HepG2 (cell line): ENCODE data around the gene SKP1. TPM values are rescaled to one million over a fixed set of nuclear protein-coding genes. Genes with fewer than 3 reads are reported as not detected.
A peak's percentile ranks its signal among the peaks of the same experiment; 100 is the strongest.

Experiments
- AGO2 ChIP-seq: fragments of 200-400 bp; formaldehyde crosslinking; optimal IDR thresholded peaks from 2 replicates; pipeline ENCODE3; 2017; ENCODE audit warnings: mild to moderate bottlenecking, low read depth, low read length, moderate library complexity
- CBFB ChIP-seq: sonication (generic); formaldehyde crosslinking; IDR thresholded peaks from 2 replicates; pipeline ENCODE4 v1.4.0; 2020; ENCODE audit warnings: missing genetic modification reagents
- CC2D1A ChIP-seq: sonication (generic); formaldehyde crosslinking; IDR thresholded peaks from 2 replicates; pipeline ENCODE4 v1.8.1; 2023; ENCODE audit warnings: mild to moderate bottlenecking, missing genetic modification reagents
- CTCF ChIP-seq: sonication (generic); formaldehyde crosslinking; IDR thresholded peaks from 2 replicates; pipeline ENCODE4 v1.5.0; 2020; ENCODE audit warnings: mild to moderate bottlenecking, missing genetic modification reagents, moderate library complexity
- EED ChIP-seq: sonication (generic); formaldehyde crosslinking; IDR thresholded peaks from 2 replicates; pipeline ENCODE4 v1.5.0; 2020; ENCODE audit warnings: mild to moderate bottlenecking, missing genetic modification reagents
- FOSL2 ChIP-seq: sonication (generic); formaldehyde crosslinking; IDR thresholded peaks from 2 replicates; pipeline ENCODE4 v1.4.0; 2020; ENCODE audit warnings: missing genetic modification reagents
- FOXJ3 ChIP-seq: sonication (generic); formaldehyde crosslinking; IDR thresholded peaks from 2 replicates; pipeline ENCODE4 v1.4.0; 2020; ENCODE audit warnings: missing genetic modification reagents, mild to moderate bottlenecking, borderline replicate concordance
- HOXA7 ChIP-seq: sonication (generic); formaldehyde crosslinking; IDR thresholded peaks from 2 replicates; pipeline ENCODE4 v1.8.1; 2022; ENCODE audit warnings: mild to moderate bottlenecking, missing genetic modification reagents, moderate library complexity
- KDM2A ChIP-seq: sonication (generic); formaldehyde crosslinking; IDR thresholded peaks from 2 replicates; pipeline ENCODE4 v1.4.0; 2020; ENCODE audit warnings: low read depth, missing genetic modification reagents, borderline replicate concordance
- MIER2 ChIP-seq: IDR thresholded peaks from 2 replicates; pipeline ENCODE4 v1.6.1; 2016; ENCODE audit warnings: missing biosample characterization, missing genetic modification reagents
- MIXL1 ChIP-seq: IDR thresholded peaks from 2 replicates; pipeline ENCODE4 v1.6.1; 2016
- PATZ1 ChIP-seq: sonication (generic); formaldehyde crosslinking; IDR thresholded peaks from 2 replicates; pipeline ENCODE4 v1.4.0; 2020; ENCODE audit warnings: missing genetic modification reagents
- RAD21 ChIP-seq: fragments of 450-650 bp; formaldehyde crosslinking; IDR thresholded peaks from 2 replicates; pipeline ENCODE4 v1.5.0; 2020; ENCODE audit warnings: mild to moderate bottlenecking
- RAD51 ChIP-seq: fragments of 450-650 bp; IDR thresholded peaks from 2 replicates; pipeline ENCODE4 v1.6.1; 2016; ENCODE audit warnings: borderline replicate concordance
- RARA ChIP-seq: IDR thresholded peaks from 2 replicates; pipeline ENCODE4 v1.6.1; 2016; ENCODE audit warnings: missing genetic modification reagents, missing compliant biosample characterization
- SMC3 ChIP-seq: IDR thresholded peaks from 2 replicates; pipeline ENCODE4 v1.6.1; 2011; ENCODE audit warnings: low read length, improper control_type of control experiment
- STAG1 ChIP-seq: sonication (generic); formaldehyde crosslinking; IDR thresholded peaks from 2 replicates; pipeline ENCODE4 v1.4.0; 2020; ENCODE audit warnings: missing genetic modification reagents
- TEAD3 ChIP-seq: optimal IDR thresholded peaks from 2 replicates; pipeline ENCODE3; 2016; ENCODE audit warnings: borderline replicate concordance
- XRCC5 ChIP-seq: fragments of 200-400 bp; formaldehyde crosslinking; optimal IDR thresholded peaks from 2 replicates; pipeline ENCODE3; 2017; ENCODE audit warnings: mild to moderate bottlenecking, low read length
- ZBED4 ChIP-seq: sonication (generic); formaldehyde crosslinking; IDR thresholded peaks from 2 replicates; pipeline ENCODE4 v1.4.0; 2020; ENCODE audit warnings: missing genetic modification reagents, borderline replicate concordance
- ZNF572 ChIP-seq: sonication (generic); formaldehyde crosslinking; IDR thresholded peaks from 2 replicates; pipeline ENCODE4 v1.5.1; 2020; ENCODE audit warnings: mild to moderate bottlenecking, missing genetic modification reagents
- ZNF580 ChIP-seq: IDR thresholded peaks from 2 replicates; pipeline ENCODE4 v1.6.1; 2016; ENCODE audit warnings: low read depth, borderline replicate concordance
- ZNF747 ChIP-seq: sonication (generic); formaldehyde crosslinking; IDR thresholded peaks from 2 replicates; pipeline ENCODE4 v1.8.1; 2023; ENCODE audit warnings: missing genetic modification reagents, mild to moderate bottlenecking, borderline replicate concordance
- polyA plus RNA-seq, 8 experiments: library from polyadenylated mRNA; depleted of rRNA in 3 of 8; stranded (reverse) in 7 of 8; unstranded in 1 of 8; fragments of >200 nt; fragmentation: Illumina TruSeq in 4 of 8; extraction: Trizol in 4 of 8; gene quantifications; 2 replicates each; pipeline versions ENCODE4 v1.2.1 to v1.2.3, GENCODE V29; 2011 to 2016; ENCODE audit warnings: low read depth in 4 of 8, missing spikeins in 1 of 8, mixed read lengths in 1 of 8; ENCODE audit not compliant: insufficient read depth in 1 of 8
- total RNA-seq, 5 experiments: library from RNA; depleted of rRNA; stranded (reverse); fragments of >200 nt; fragmentation: Illumina TruSeq; extraction: Trizol; gene quantifications; 2 replicates each; pipeline ENCODE4 v1.2.3, GENCODE V29; 2016; ENCODE audit warnings: low read depth in 1 of 5

Gene SKP1
- total and polyA plus RNA-seq, 2 of the 13 experiments (the other 11 are each of a cell fraction or from before 2014, with no cell fraction given) = 134 to 340 TPM

- TF ChIP-seq PATZ1 (CRISPR knock-in tag) (peak; percentile 45; the same call in 1 of the 2 replicates), RAD21 (CRISPR knock-in tag) (peak; percentile 63), AGO2 (peak; percentile 59), HOXA7 (CRISPR knock-in tag) (no peak), MIXL1 (CRISPR knock-in tag) (0 out of 2 replicates have a peak, but pooled peaks have one; percentile 27), ZNF572 (0 out of 2 replicates have a peak, but pooled peaks have one; percentile 10), ZNF580 (CRISPR knock-in tag) (0 out of 2 replicates have a peak, but pooled peaks have one; percentile 29), CBFB (CRISPR knock-in tag) (0 out of 2 replicates have a peak, but pooled peaks have one; percentile 14), STAG1 (CRISPR knock-in tag) (peak; percentile 81), MIER2 (CRISPR knock-in tag) (0 out of 2 replicates have a peak, but pooled peaks have one; percentile 39), RAD51 (no peak), XRCC5 (peak; percentile 71), FOXJ3 (CRISPR knock-in tag) (no peak), FOSL2 (CRISPR knock-in tag) (peak; percentile 17; the same call in 1 of the 2 replicates), CC2D1A (CRISPR knock-in tag) (no peak), ZBED4 (CRISPR knock-in tag) (0 out of 2 replicates have a peak, but pooled peaks have one; percentile 34), TEAD3 (CRISPR knock-in tag) (peak; percentile 22), RARA (CRISPR knock-in tag) (0 out of 2 replicates have a peak, but pooled peaks have one; percentile 9), CTCF (CRISPR knock-in tag) (peak; percentile 94), ZNF747 (no peak), KDM2A (CRISPR knock-in tag) (peak; percentile 30; the same call in 1 of the 2 replicates), EED (CRISPR knock-in tag) (peak; percentile 35; the same call in 1 of the 2 replicates), SMC3 (peak; percentile 94)
These were observed 30.8 kb downstream of the SKP1 start (continued) for GRCh38 chr5:134145779-134146581.
